HG02973 (cell line): ENCODE data around the gene C1RL.
"Not testable (repeated sequence)": the region's sequence is repeated elsewhere in the genome, so short reads cannot be mapped to it uniquely, and the experiment has no call there.

Source experiments
- ATAC-seq: cut with Tn5 transposase; IDR thresholded peaks from one replicate; pipeline ENCODE4 v1.9.1; 2021; ENCODE audit warnings: moderate library complexity; ENCODE audit not compliant: unreplicated experiment

The C1RL gene

GRCh38 chr12:7116916-7117315 lies 7.9 kb upstream of the C1RL start:
- no peak for ATAC-seq

DNA sequence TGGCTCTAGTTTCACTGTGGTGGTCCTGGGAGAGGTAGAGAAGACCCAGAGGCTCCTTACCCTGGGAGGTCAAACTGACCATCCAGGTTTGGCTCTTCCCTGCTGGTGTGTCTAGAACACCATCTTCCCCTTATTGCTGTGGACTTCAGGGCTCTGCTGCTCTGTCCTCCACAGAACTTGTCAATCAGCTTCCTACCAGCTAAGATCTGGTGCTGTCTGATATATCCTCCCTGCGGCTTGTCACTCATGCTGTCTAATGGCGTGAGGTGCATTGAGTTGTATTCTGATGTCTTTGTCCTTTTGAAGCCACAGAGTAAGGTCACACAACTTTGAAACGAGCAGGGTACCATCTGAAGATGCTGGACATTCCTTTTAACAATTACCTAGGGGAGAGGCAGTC lies 7.2 kb upstream of the C1RL start:
- no peak for ATAC-seq

DNA sequence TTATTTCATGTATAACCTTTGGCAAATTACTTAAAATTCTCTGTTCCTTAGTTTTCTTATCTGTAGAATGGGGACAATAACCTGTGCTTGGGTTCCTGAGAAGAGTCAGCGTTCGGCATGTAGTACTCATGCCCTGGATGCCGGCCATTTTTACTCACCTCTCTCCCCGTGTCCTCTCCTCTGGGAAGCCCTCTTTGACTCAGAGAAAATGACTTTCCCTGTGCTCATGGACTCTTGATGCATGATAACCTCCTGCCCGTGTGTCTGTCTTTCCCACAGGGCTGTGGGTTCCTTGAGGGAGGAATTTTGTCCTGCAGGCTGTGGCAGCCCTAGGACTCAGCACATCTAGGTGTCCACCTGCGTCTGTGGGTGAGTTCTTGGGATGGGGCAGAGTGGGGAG lies 5.8 kb upstream of the C1RL start:
- ATAC-seq: no peak

GRCh38 chr12:7114008-7114407 lies 5.0 kb upstream of the C1RL start:
- no peak for ATAC-seq

DNA sequence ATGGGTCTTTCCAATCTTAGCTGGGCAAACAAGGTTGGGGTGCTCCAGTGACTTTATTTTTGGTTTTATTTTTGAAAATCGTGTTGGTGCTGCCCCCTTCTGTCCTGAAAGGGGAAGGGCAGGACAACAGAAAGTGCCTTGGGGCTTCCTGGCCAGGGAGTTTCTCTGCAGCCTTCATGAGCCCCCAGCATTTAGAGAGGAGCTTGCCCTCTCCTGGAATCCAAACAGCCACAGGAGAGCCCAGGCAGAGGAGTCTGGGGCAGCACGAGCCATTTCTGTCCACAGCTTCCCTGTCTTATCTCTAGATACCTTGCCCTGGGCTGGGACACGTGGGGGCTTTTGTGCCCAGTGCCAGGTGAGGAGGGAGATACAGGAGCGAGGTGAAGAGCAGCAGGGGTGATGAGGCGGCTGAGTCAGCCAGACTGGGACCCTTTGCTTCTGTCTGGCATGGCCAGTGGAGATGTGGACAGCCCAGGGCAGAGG lies 4.4 kb upstream of the C1RL start:
- ATAC-seq: no peak

GRCh38 chr12:7112041-7112440 lies 3.0 kb upstream of the C1RL start:
- ATAC-seq: no peak

- ATAC-seq: no peak
Observed at GRCh38 chr12:7110661-7111060, 1.6 kb upstream of the C1RL start.

- no peak for ATAC-seq
Observed at GRCh38 chr12:7109572-7109920, 532 bp upstream of the C1RL start.

DNA sequence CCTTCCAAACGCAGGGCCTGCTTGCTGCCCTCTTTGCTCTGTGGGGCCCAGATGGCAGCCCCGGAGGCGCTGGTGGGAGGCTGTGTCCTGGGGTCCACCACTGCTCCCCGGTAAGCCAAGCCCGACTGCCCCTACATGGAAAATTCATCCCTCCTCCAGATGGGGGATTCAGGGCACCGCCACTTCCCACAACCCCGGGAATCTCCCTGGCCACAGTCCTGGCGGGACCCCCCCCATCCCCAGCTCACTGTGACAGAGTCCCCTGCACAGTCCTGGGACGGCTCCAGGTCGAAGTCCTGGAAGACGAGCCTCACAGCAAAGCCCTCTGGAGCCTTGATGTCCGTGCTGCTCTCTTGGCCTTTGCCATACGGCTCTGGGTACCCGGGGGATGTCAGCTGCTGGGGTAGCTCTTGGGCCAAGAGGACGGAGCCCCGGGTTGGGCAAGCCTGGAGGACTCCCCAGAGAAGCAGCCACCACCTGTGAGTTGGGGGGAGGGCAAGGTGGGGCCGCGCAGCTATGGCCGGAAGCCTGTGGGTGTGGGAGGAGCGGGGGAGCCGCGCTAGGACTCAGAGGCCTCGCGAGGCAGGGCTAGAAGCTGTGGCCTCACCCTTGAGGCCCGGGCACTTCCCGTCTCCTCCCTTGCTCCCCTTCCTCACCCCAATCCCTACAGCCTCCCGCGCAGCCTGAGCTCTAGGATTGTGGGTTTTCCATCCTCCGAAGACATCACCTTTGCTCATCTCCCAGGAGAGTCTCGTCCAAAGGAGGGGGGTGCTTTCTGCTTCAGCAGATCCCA lies 815 bp downstream of the C1RL start:
- ATAC-seq: peak; percentile 85

GRCh38 chr12:7107636-7108002 lies 1.4 kb downstream of the C1RL start:
- no peak for ATAC-seq

DNA sequence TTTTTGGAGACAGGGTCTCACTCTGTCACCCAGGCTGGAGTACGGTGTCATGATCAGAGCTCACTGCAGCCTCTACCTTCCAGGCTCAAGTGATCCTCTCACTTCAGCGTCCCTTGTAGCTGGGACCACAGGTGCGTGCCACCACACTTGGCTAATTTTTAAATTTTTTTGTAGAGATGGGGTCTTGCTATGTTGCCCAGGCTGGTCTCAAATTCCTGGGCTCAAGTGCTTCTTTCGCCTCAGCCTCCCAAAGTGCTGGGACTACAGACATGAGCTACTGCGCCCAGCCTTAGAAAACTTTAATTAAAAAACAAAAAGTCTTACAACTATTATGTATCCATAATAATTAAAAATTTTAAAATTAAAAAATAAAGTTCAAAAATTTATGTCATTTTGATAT lies 1.8 kb downstream of the C1RL start:
- ATAC-seq: not testable (repeated sequence)

- ATAC-seq: no peak
Observed at GRCh38 chr12:7106082-7106481, 2.9 kb downstream of the C1RL start.

GRCh38 chr12:7103837-7104584 lies 5.0 kb downstream of the C1RL start:
- no peak for ATAC-seq

GRCh38 chr12:7102582-7102981 lies 6.4 kb downstream of the C1RL start:
- ATAC-seq: no peak

DNA sequence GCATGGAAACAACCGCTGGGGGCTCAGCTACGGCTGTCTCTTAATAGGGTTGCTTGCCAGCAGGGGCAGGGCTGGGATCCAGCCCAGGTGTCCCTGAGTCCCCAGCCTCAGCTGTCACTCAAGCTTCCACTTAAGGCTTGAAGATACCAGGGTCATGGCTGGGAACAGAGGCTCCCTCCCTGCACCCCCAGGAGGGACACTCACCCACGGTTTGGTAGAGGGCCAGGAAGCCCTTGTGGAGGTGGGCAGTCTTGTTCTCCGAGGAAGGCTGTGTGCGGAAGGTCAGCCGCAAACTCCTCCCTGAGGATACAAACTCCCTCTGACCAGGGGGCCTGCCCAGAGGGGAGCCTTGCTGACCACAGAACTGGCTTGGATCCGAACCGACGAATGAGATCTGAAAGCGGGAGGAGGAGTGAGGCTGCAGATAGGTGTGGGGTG lies 7.3 kb downstream of the C1RL start:
- ATAC-seq: no peak

GRCh38 chr12:7101047-7101693 lies 7.8 kb downstream of the C1RL start:
- ATAC-seq: no peak

GRCh38 chr12:7100239-7100638 lies 8.8 kb downstream of the C1RL start:
- ATAC-seq: no peak

DNA sequence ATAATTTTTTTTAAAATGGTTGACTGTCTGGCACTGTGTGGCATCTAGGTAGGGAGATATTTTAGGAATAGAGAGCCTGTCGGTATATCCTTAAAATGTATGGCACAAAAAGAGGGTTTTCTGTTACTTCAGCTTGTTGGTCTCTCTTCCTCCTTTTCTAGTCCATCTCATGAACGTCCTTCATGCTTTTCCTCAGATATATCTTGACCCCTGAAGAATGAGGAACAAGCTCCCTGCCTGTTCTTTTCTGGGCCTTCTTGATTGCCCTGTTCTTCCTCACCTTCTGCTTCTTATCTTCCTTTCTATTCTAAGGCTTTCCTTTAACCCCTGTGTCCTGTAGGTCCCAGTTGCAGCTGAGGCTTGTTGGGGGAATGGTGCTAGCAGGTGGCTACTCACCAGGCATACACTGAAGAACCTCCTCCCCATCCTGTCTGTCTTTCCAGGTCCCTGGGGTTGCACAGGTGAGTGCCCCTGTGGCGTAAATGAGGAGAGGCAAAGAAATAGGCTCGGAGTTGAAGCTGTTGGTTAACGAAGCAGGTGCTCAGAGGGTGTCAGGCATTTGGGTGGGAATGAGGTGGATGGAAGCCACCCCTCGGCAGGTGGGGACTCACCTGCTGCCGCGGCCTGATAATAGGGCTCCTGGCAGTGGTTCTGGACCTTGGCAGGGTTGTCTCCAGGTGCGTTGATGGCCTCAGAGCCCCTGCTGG lies 9.6 kb downstream of the C1RL start:
- no peak for ATAC-seq

GRCh38 chr12:7096979-7097378 lies 12.0 kb downstream of the C1RL start:
- no peak for ATAC-seq

DNA sequence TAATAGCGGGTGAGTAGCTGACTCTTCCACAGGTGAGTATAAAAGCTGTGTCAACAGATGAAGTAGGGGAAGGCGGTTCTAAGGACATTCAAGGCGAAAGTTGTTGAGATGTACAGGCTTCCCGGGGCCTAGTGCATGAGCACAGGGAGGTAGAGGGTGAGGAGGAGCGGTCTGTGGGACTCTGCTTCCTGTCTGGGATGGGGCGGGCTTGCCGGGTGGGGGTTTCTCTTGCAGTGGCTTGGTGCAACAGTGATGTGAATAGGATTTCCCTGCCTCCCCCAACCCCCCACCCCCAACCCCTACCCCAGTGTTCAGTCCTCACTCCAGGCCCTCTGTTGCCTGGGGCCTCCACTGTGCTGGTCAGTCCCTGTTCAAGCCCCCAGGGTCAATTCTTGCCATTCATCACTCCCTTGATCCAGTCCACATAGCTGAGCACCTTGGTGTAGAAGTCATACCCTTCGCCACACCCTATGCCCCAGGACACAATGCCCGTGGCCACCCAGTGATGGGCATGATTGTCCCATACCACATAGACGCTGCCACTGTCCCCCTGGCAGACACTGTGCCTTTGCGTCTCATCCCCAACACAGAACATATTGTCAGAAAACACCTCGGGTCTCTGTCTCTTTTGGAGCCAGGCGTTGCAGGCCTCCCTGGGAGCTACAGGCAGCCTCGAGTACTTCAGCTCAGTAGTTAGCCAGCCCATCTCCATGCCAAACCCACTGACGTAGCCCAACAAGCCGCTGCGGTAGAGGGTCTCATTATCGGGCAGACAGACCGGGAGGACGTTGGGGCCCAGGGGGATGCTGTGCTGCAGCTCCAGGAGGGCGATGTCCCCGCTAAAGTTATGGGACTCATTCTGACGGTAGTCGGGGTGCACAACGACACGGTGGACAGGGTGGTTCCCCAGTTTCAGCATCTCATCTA lies 12.7 kb downstream of the C1RL start:
- no peak for ATAC-seq
